ENCODE data around the gene PLCL1. TPM values are rescaled to one million over a fixed set of nuclear protein-coding genes. Genes with fewer than 3 reads are reported as not detected.

The PLCL1 gene
- polyA plus RNA-seq, 1 of the 3 experiments (the other 2 are of a cell fraction) = 7.7 TPM

- CTCF ChIA-PET = no interaction called here
- H3K4me2 ChIP-seq = no peak overlapping the region
- H3K4me3 ChIP-seq (ENCODE audit: low read depth in 2 of 2, low read length in 1 of 2) = no peak overlapping the region
- H4K20me1 ChIP-seq (ENCODE audit: insufficient read depth) = no peaks in the 10 kb centered on the region; the same call in 1 of the 2 replicates
- H3F3A ChIP-seq (replicated peaks; ENCODE audit: insufficient read depth) = no peaks in the 10 kb centered on the region
- TF ChIP-seq USF1 (IDR thresholded peaks at IDR 0.05; ENCODE audit: borderline replicate concordance, low read depth) (no peak), RCOR1 (IDR thresholded peaks at IDR 0.05; ENCODE audit: low read length) (no peak), GATA2 (CRISPR knock-in tag; IDR thresholded peaks at IDR 0.05) (no peak), SIN3A (IDR thresholded peaks at IDR 0.05; ENCODE audit: borderline replicate concordance, low read depth, low read length) (no peak), MEF2A (IDR thresholded peaks at IDR 0.05; ENCODE audit: borderline replicate concordance, low read depth) (no peak), FOSL2 (IDR thresholded peaks at IDR 0.05; ENCODE audit: borderline replicate concordance, low read depth) (no peak), MXI1 (IDR thresholded peaks at IDR 0.05; ENCODE audit: low read depth, low read length) (no peak), EP300 (IDR thresholded peaks at IDR 0.05; ENCODE audit: borderline replicate concordance in 1 of 2, low read depth in 1 of 2, low read length in 1 of 2) (no peak), RAD21 (IDR thresholded peaks at IDR 0.05; ENCODE audit: low read length) (no peak), JUND (IDR thresholded peaks at IDR 0.05) (no peak), POLR2AphosphoS5 (IDR thresholded peaks at IDR 0.05; ENCODE audit: low read depth, low read length) (no peak), RFX5 (IDR thresholded peaks at IDR 0.05; ENCODE audit: low read length) (no peak), TAF1 (IDR thresholded peaks at IDR 0.05; ENCODE audit: borderline replicate concordance, low read depth, low read length) (no peak), ELF1 (IDR thresholded peaks at IDR 0.05) (no peak)
- TF ChIP-seq, protein P1, sequence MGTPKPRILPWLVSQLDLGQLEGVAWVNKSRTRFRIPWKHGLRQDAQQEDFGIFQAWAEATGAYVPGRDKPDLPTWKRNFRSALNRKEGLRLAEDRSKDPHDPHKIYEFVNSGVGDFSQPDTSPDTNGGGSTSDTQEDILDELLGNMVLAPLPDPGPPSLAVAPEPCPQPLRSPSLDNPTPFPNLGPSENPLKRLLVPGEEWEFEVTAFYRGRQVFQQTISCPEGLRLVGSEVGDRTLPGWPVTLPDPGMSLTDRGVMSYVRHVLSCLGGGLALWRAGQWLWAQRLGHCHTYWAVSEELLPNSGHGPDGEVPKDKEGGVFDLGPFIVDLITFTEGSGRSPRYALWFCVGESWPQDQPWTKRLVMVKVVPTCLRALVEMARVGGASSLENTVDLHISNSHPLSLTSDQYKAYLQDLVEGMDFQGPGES (IDR thresholded peaks at IDR 0.05; ENCODE audit: low read depth, low read length) = no peak
- TF ChIP-seq, protein P2, sequence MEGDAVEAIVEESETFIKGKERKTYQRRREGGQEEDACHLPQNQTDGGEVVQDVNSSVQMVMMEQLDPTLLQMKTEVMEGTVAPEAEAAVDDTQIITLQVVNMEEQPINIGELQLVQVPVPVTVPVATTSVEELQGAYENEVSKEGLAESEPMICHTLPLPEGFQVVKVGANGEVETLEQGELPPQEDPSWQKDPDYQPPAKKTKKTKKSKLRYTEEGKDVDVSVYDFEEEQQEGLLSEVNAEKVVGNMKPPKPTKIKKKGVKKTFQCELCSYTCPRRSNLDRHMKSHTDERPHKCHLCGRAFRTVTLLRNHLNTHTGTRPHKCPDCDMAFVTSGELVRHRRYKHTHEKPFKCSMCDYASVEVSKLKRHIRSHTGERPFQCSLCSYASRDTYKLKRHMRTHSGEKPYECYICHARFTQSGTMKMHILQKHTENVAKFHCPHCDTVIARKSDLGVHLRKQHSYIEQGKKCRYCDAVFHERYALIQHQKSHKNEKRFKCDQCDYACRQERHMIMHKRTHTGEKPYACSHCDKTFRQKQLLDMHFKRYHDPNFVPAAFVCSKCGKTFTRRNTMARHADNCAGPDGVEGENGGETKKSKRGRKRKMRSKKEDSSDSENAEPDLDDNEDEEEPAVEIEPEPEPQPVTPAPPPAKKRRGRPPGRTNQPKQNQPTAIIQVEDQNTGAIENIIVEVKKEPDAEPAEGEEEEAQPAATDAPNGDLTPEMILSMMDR (IDR thresholded peaks at IDR 0.05) = no peak
- H3K9me2 ChIP-seq = no peaks in the 10 kb centered on the region
- H3K79me2 ChIP-seq (ENCODE audit: insufficient read depth) = no peaks in the 10 kb centered on the region
- no peak overlapping the region for H3K9ac ChIP-seq
- POLR2A ChIA-PET = no interaction called here
- 84% methylated on average over 5 of the region's 5 CpGs for WGBS (ENCODE audit: low lambda C conversion rate)
- H3K36me3 ChIP-seq (replicated peaks in 1 of 2; ENCODE audit: control insufficient read depth in 1 of 2, insufficient read depth in 2 of 2, low read length in 1 of 2) = no peaks in the 10 kb centered on the region
- H3K27ac ChIP-seq (ENCODE audit: low read depth in 2 of 2, low read length in 1 of 2) = no peak overlapping the region
- DNase-seq = no peak
- H3K27me3 ChIP-seq (ENCODE audit: insufficient read depth) = no peaks in the 10 kb centered on the region
- peaks cover 0 to 2% of the 10 kb centered on the region in 2 experiments; a peak in 2 of 4 replicates for H3K4me1 ChIP-seq (ENCODE audit: control insufficient read depth in 1 of 2, insufficient read depth in 2 of 2, low read depth in 1 of 2, low read length in 1 of 2)
- no peaks in the 10 kb centered on the region for H3K9me3 ChIP-seq
- H2AFZ ChIP-seq (ENCODE audit: low read depth) = no peak overlapping the region
These were observed 229.2 kb downstream of the PLCL1 start for GRCh38 chr2:198033626-198034025.

Data from SK-N-SH (cell line).